ENCODE results near the gene FZD10. TPM values are rescaled to one million over a fixed set of nuclear protein-coding genes. Genes with fewer than 3 reads are reported as not detected.
A peak's percentile ranks its signal among the peaks of the same experiment; 100 is the strongest.

Gene FZD10
- total and polyA plus RNA-seq, 8 donors = 0.12 to 3.2 (median 0.72) TPM; not detected in 3

GRCh38 chr12:130164936-130165335 lies 2.7 kb downstream of the FZD10 start:
- intact Hi-C loops (cut with DNase I; ENCODE audit: low total_unique reads) = no loop called here
- Histone ChIP-seq H3K27me3 (peaks cover 17 to 97% (median 39%) of the 10 kb centered on the region in 3 donors), H3K4me1 (peaks cover 0 to 33% (median 23%) of the 10 kb centered on the region in 4 donors)

GRCh38 chr12:130166306-130166705 lies 4.0 kb downstream of the FZD10 start:
- H3K4me1 ChIP-seq = peaks cover 0 to 22% (median 16%) of the 10 kb centered on the region in 4 donors
- intact Hi-C loops (cut with DNase I; ENCODE audit: low total_unique reads) = no loop called here
- no peak for TF ChIP-seq EP300 (IDR thresholded peaks at IDR 0.05)
- no peak for TF ChIP-seq POLR2AphosphoS5 (IDR thresholded peaks at IDR 0.05)
- TF ChIP-seq, protein P1, sequence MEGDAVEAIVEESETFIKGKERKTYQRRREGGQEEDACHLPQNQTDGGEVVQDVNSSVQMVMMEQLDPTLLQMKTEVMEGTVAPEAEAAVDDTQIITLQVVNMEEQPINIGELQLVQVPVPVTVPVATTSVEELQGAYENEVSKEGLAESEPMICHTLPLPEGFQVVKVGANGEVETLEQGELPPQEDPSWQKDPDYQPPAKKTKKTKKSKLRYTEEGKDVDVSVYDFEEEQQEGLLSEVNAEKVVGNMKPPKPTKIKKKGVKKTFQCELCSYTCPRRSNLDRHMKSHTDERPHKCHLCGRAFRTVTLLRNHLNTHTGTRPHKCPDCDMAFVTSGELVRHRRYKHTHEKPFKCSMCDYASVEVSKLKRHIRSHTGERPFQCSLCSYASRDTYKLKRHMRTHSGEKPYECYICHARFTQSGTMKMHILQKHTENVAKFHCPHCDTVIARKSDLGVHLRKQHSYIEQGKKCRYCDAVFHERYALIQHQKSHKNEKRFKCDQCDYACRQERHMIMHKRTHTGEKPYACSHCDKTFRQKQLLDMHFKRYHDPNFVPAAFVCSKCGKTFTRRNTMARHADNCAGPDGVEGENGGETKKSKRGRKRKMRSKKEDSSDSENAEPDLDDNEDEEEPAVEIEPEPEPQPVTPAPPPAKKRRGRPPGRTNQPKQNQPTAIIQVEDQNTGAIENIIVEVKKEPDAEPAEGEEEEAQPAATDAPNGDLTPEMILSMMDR (IDR thresholded peaks at IDR 0.05) = no peak
- no peak for TF ChIP-seq POLR2A (IDR thresholded peaks at IDR 0.05)
- no peak overlapping the region for H3K4me3 ChIP-seq
- H3K9me3 ChIP-seq = no peaks in the 10 kb centered on the region
- no peak overlapping the region for H3K27ac ChIP-seq
- peak in 1 of 2 donors; percentile 5 for DNase-seq
- H3K27me3 ChIP-seq = peaks cover 9 to 97% (median 27%) of the 10 kb centered on the region in 3 donors
- H3K36me3 ChIP-seq = no peaks in the 10 kb centered on the region
- WGBS, 5 donors = 41 to 69% (median 50%) methylated on average over 2 of the region's 2 CpGs

More at GRCh38 chr12:130164936-130165335, 2.7 kb downstream of the FZD10 start:
- no peak overlapping the region for H3K27ac ChIP-seq
- 17 to 44% (median 34%) methylated on average over 5 of the region's 5 CpGs for WGBS, 5 donors
- DNase-seq = peak; percentile 20
- H3K4me3 ChIP-seq = no peak overlapping the region
- no peaks in the 10 kb centered on the region for H3K9me3 ChIP-seq
- TF ChIP-seq POLR2AphosphoS5 (IDR thresholded peaks at IDR 0.05) (no peak), EP300 (IDR thresholded peaks at IDR 0.05) (no peak), POLR2A (IDR thresholded peaks at IDR 0.05) (no peak)
- TF ChIP-seq, protein P1 (IDR thresholded peaks at IDR 0.05) = no peak
- no peaks in the 10 kb centered on the region for H3K36me3 ChIP-seq

DNA sequence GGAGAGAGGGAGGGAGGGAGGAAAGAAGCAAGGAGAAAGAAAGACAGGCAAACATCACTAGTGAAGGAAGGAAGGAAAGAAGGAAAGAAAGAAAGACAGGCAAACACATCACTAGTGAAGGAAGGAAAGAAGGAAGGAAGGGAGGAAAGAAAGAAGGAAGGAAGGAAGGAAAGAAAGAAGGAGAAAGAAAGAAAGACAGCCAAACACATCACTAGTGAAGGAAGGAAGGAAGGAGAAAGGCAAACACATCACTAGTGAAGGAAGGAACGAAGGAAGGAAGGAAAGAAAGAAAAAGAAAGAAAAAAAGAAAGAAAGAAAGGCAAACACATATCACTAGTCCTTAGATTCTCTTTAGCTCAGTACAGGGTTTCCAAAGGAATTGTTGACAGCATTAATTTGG lies 5.3 kb downstream of the FZD10 start:
- no peaks in the 10 kb centered on the region for H3K36me3 ChIP-seq
- H3K27ac ChIP-seq = no peak overlapping the region
- TF ChIP-seq POLR2A (IDR thresholded peaks at IDR 0.05) = no peak
- TF ChIP-seq, protein P1 (IDR thresholded peaks at IDR 0.05) = no peak
- no peak for TF ChIP-seq EP300 (IDR thresholded peaks at IDR 0.05)
- TF ChIP-seq POLR2AphosphoS5 (IDR thresholded peaks at IDR 0.05) = no peak
- intact Hi-C loops (cut with DNase I; ENCODE audit: low total_unique reads) = no loop called here
- peaks cover 0 to 12% (median 5%) of the 10 kb centered on the region in 4 donors for H3K4me1 ChIP-seq
- no peak overlapping the region for H3K4me3 ChIP-seq
- peaks cover 4 to 95% (median 14%) of the 10 kb centered on the region in 3 donors for H3K27me3 ChIP-seq
- H3K9me3 ChIP-seq = no peaks in the 10 kb centered on the region
- WGBS, 5 donors = 48 to 82% (median 63%) methylated on average over 1 of the region's 1 CpG
- no peak for DNase-seq

GRCh38 chr12:130169256-130169655 lies 7.0 kb downstream of the FZD10 start:
- no peak for DNase-seq
- 40 to 48% (median 41%) methylated on average over 5 to 6 of the region's 6 CpGs for WGBS, 5 donors
- no peak overlapping the region for H3K4me3 ChIP-seq
- H3K9me3 ChIP-seq = no peaks in the 10 kb centered on the region
- no peak overlapping the region for H3K27ac ChIP-seq
- intact Hi-C loops (cut with DNase I; ENCODE audit: low total_unique reads) = no loop called here
- no peak for TF ChIP-seq POLR2AphosphoS5 (IDR thresholded peaks at IDR 0.05)
- TF ChIP-seq, protein P1 (IDR thresholded peaks at IDR 0.05) = no peak
- no peak for TF ChIP-seq EP300 (IDR thresholded peaks at IDR 0.05)
- TF ChIP-seq POLR2A (IDR thresholded peaks at IDR 0.05) = no peak
- no peaks in the 10 kb centered on the region for H3K36me3 ChIP-seq
- peaks cover 0 to 82% (median 0%) of the 10 kb centered on the region in 3 donors for H3K27me3 ChIP-seq
- H3K4me1 ChIP-seq = no peaks in the 10 kb centered on the region
